GM20000 (cell line): Measurements from ENCODE around the gene FBXW2.

Experiments
- DNase-seq: peaks from one replicate; pipeline ENCODE4 v3.0.0; 2012; ENCODE audit warnings: low spot score
- CTCF ChIP-seq: IDR thresholded peaks from 2 replicates; pipeline ENCODE4 v1.5.1; 2012; ENCODE audit warnings: mild to moderate bottlenecking, control low read depth; ENCODE audit errors: extremely low read depth, missing control alignments

Gene FBXW2

DNA sequence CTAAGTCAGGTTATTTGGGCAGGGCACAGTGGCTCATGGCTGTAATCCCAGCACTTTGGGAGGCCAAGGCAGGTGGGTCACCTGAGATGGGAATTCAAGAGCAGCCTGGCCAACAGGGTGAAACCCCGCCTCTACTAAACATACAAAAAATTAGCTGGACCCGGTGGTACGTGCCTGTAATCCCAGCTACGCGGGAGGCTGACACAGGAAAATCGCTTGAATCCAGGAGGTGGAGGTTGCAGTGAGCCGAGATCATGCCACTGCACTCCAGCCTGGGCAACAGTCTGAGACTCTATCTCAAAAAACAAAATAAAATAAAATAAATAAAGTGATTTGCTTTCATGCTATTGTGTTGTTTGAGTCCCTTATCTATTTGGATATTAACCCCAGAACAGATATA lies 8.2 kb upstream of the FBXW2 start:
- no peak for TF ChIP-seq CTCF
- DNase-seq: no peak

DNA sequence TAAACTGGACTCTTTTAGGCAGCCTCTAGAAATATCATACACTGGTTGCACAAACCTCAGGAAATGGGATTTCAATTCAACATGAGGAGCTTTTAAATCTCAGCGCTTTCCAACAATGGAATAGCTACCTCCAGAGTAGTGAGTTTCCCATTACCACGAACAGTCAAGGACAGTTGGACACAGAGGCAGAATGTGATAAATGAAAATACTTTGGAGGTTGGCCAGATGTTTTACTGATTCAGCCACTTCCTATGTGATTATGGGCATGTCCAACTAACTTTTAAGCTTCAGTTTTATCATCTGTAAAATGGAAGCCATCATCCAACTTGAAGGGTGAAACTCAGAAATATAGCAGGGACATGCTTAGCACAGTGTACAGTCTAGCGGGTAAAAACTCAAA lies 2.1 kb downstream of the FBXW2 start:
- no peak for TF ChIP-seq CTCF
- DNase-seq: no peak

GRCh38 chr9:120787933-120788332 lies 5.3 kb downstream of the FBXW2 start:
- no peak for TF ChIP-seq CTCF
- DNase-seq: no peak

DNA sequence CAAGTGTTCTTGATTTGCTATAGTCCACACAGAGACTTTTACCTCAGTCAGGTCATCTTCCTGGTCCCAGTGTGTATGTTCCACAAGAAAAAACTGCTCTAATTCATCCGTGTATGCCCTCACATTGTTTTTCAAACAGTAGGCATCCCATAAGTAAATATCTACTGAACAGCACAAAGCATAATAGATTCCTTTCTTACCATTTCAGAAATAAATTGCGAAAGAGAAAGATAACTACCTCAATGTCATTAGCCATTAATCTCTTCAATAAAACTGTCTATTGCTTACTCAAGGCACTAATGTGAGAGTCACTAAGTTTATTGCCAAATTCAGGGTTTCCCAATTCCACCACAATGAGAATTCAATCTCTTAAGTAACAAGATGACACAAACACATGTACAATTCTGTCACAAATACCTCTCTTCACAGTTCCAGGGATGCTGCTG lies 9.6 kb downstream of the FBXW2 start:
- TF ChIP-seq CTCF: no peak
- no peak for DNase-seq

- no peak for TF ChIP-seq CTCF
- no peak for DNase-seq
Observed at GRCh38 chr9:120781236-120781635, 12.0 kb downstream of the FBXW2 start.

DNA sequence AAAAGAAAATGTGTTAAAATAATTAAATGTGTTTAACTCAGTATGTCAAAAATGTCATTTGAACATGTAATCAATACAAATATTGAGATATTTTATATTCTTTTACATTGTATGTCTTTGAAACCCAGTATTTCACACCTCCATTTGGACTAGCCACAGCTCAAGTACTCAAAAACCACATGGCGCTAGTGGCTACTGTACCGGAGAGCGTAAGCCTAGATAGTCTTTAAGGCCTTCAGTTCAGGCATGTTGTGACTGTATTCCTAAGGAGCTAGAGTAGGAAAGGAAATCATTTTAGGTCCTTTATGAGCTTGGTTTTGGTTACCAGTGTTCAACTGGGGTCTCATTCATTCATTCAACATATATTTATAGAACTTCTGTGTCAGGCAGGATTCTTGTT lies 12.8 kb downstream of the FBXW2 start:
- TF ChIP-seq CTCF: no peak
- DNase-seq: no peak

GRCh38 chr9:120779227-120779626 lies 14.0 kb downstream of the FBXW2 start:
- no peak for TF ChIP-seq CTCF

More at GRCh38 chr9:120779227-120779626, 14.0 kb downstream of the FBXW2 start:
- DNase-seq: no peak
